IMR-90 (cell line): ENCODE data around the gene PCSK6. TPM values are rescaled to one million over a fixed set of nuclear protein-coding genes. Genes with fewer than 3 reads are reported as not detected.

Experiments
- ATAC-seq: fragments of 200-7000 bp; cut with Tn5 transposase; 2 replicates; pipeline ENCODE4 v1.9.1; 2020; ENCODE audit warnings: low read depth, mild to moderate bottlenecking, moderate library complexity
- BruUV-seq: library from RNA; stranded (reverse); fragments of 400-500 nt; replicated peaks from 2 replicates; lab custom pipeline; 2021; lab: Mats Ljungman, UMichigan
- CTCF ChIA-PET: fragments of 300-600 bp; formaldehyde crosslinking; extraction: SDS; loops from one replicate; lab custom pipeline; 2021; ENCODE audit warnings: antibody characterized with exemption; lab: Yijun Ruan, JAX
- POLR2A ChIA-PET: fragments of 300-600 bp; sonication (Branson Sonifier 250); formaldehyde crosslinking; loops from one replicate; lab custom pipeline; 2022; ENCODE audit warnings: antibody characterized with exemption; ENCODE audit not compliant: unreplicated experiment; lab: Charles Lee
- DNase-seq: peaks from one replicate; pipeline ENCODE4 v3.0.0; 2013
- H2AFZ ChIP-seq: replicated peaks from 2 replicates; pipeline ENCODE3; 2013; ENCODE audit warnings: low read length, mild to moderate bottlenecking; ENCODE audit not compliant: poor library complexity
- H2AK5ac ChIP-seq: 2 replicates; pipeline ENCODE4 v1.6.1; 2013; ENCODE audit warnings: low read depth, low read length, inconsistent platforms
- H2AK9ac ChIP-seq: replicated peaks from 2 replicates; pipeline ENCODE3; 2013; ENCODE audit warnings: mild to moderate bottlenecking, low read depth, low read length, moderate library complexity; ENCODE audit not compliant: poor library complexity
- H2BK120ac ChIP-seq: 2 replicates; pipeline ENCODE4 v1.6.1; 2013; ENCODE audit warnings: low read depth, low read length, inconsistent platforms
- H2BK15ac ChIP-seq: 3 replicates; pipeline ENCODE4 v1.6.1; 2013; ENCODE audit warnings: low read depth, low read length, inconsistent platforms
- H2BK20ac ChIP-seq: 2 replicates; pipeline ENCODE4 v1.6.1; 2013; ENCODE audit warnings: low read depth, mild to moderate bottlenecking, inconsistent platforms, low read length, moderate library complexity
- H2BK5ac ChIP-seq: 2 replicates; pipeline ENCODE4 v1.6.1; 2013; ENCODE audit warnings: mild to moderate bottlenecking, low read depth, low read length, inconsistent platforms; ENCODE audit not compliant: poor library complexity, severe bottlenecking
- H3K14ac ChIP-seq: replicated peaks from 2 replicates; pipeline ENCODE4 v1.6.1; 2013; ENCODE audit warnings: low read depth, low read length, inconsistent platforms
- H3K18ac ChIP-seq: 2 replicates; pipeline ENCODE4 v1.6.1; 2013; ENCODE audit warnings: low read depth, low read length, control low read depth
- H3K23ac ChIP-seq: 2 replicates; pipeline ENCODE4 v1.6.1; 2013; ENCODE audit warnings: low read depth, low read length, inconsistent platforms
- H3K27ac ChIP-seq: 2 replicates; pipeline ENCODE4 v1.5.1; 2013; ENCODE audit warnings: mild to moderate bottlenecking, control low read depth, low read length; ENCODE audit not compliant: insufficient read depth
- H3K27me3 ChIP-seq: 2 replicates; pipeline ENCODE4 v1.6.1; 2013; ENCODE audit warnings: low read length; ENCODE audit not compliant: control insufficient read depth, insufficient read depth
- H3K36me3 ChIP-seq: 2 replicates; pipeline ENCODE4 v1.6.1; 2013; ENCODE audit warnings: low read length, mixed read lengths; ENCODE audit not compliant: control insufficient read depth, insufficient read depth
- H3K4ac ChIP-seq: 2 replicates; pipeline ENCODE4 v1.6.1; 2013; ENCODE audit warnings: low read depth, low read length, inconsistent platforms
- H3K4me1 ChIP-seq: 2 replicates; pipeline ENCODE4 v1.6.1; 2013; ENCODE audit warnings: low read length, mixed read lengths; ENCODE audit not compliant: control insufficient read depth, insufficient read depth
- H3K4me2 ChIP-seq: 2 replicates; pipeline ENCODE4 v1.6.1; 2013; ENCODE audit warnings: low read depth, mild to moderate bottlenecking, control low read depth, low read length, moderate library complexity
- H3K4me3 ChIP-seq: 2 replicates; pipeline ENCODE4 v1.5.1; 2013; ENCODE audit warnings: low read depth, mild to moderate bottlenecking, control low read depth, low read length, moderate library complexity; ENCODE audit not compliant: insufficient read depth
- H3K56ac ChIP-seq: 2 replicates; pipeline ENCODE4 v1.6.1; 2013; ENCODE audit warnings: low read length, inconsistent platforms; ENCODE audit not compliant: insufficient read depth; ENCODE audit errors: extremely low read depth
- H3K79me1 ChIP-seq, 2 experiments: 2 replicates each; pipeline ENCODE4 v1.6.1; 2013; ENCODE audit warnings: low read length in 2 of 2, inconsistent platforms in 1 of 2, low read depth in 1 of 2
- H3K9ac ChIP-seq: 2 replicates; pipeline ENCODE4 v1.6.1; 2013; ENCODE audit warnings: low read depth, low read length, control low read depth
- H3K9me1 ChIP-seq: 2 replicates; pipeline ENCODE4 v1.6.1; 2013; ENCODE audit warnings: low read length, inconsistent platforms; ENCODE audit not compliant: insufficient read depth
- H3K9me3 ChIP-seq: 2 replicates; pipeline ENCODE4 v1.6.1; 2013; ENCODE audit warnings: low read length; ENCODE audit not compliant: control insufficient read depth, insufficient read depth
- H4K20me1 ChIP-seq: 2 replicates; pipeline ENCODE4 v1.6.1; 2013; ENCODE audit warnings: low read length, inconsistent platforms; ENCODE audit not compliant: insufficient read depth
- H4K5ac ChIP-seq: 2 replicates; pipeline ENCODE4 v1.6.1; 2013; ENCODE audit warnings: mild to moderate bottlenecking, low read depth, low read length, control low read depth
- H4K8ac ChIP-seq, 2 experiments: 2 replicates each; pipeline ENCODE4 v1.6.1; 2013; ENCODE audit warnings: low read depth in 2 of 2, low read length in 2 of 2, control low read depth in 1 of 2, inconsistent platforms in 1 of 2
- H4K91ac ChIP-seq: 2 replicates; pipeline ENCODE4 v1.6.1; 2013; ENCODE audit warnings: low read depth, low read length, inconsistent platforms; ENCODE audit not compliant: insufficient read depth
- BHLHE40 ChIP-seq: fragments of 150-350 bp; IDR thresholded peaks from 2 replicates; pipeline ENCODE4 v1.6.1; 2016; ENCODE audit warnings: mild to moderate bottlenecking, low read depth, low read length
- CHD1 ChIP-seq: IDR thresholded peaks from 2 replicates; pipeline ENCODE4 v1.6.1; 2012; ENCODE audit warnings: low read depth, low read length, improper control_type of control experiment
- ELK1 ChIP-seq: fragments of 150-350 bp; IDR thresholded peaks from 2 replicates; pipeline ENCODE4 v1.6.1; 2016; ENCODE audit warnings: low read depth, mild to moderate bottlenecking, low read length, moderate library complexity, borderline replicate concordance
- MAZ ChIP-seq: IDR thresholded peaks from 2 replicates; pipeline ENCODE4 v1.6.1; 2012; ENCODE audit warnings: low read depth, mild to moderate bottlenecking, low read length, improper control_type of control experiment, moderate library complexity, borderline replicate concordance
- NFE2L2 ChIP-seq: fragments of 150-350 bp; IDR thresholded peaks from 2 replicates; pipeline ENCODE4 v1.6.1; 2016; ENCODE audit warnings: low read depth, mild to moderate bottlenecking, low read length
- RAD21 ChIP-seq: IDR thresholded peaks from 2 replicates; pipeline ENCODE4 v1.6.1; 2012; ENCODE audit warnings: low read length, improper control_type of control experiment
- WGBS, 2 experiments: methylation state at CpG; one replicate each; pipeline versions ENCODE4 v1.1.5 to v1.1.7; 2013; ENCODE audit warnings: missing lambda C conversion rate in 2 of 2; ENCODE audit not compliant: insufficient read length in 1 of 2; ENCODE audit errors: extremely low coverage in 2 of 2; 5-methylcytosine and 5-hydroxymethylcytosine counted together
- dilution Hi-C: fragments of 300-500 bp; cut with HindIII; formaldehyde crosslinking; loops from one replicate; pipeline ENCODE4 v1.14.3; 2018; ENCODE audit warnings: low sequenced_read_pairs; ENCODE audit not compliant: unreplicated experiment
- in situ Hi-C: fragments of 300-500 bp; cut with MboI; formaldehyde crosslinking; loops from 3 replicates; pipeline ENCODE4 v1.14.3; 2019; ENCODE audit warnings: low sequenced_read_pairs, inconsistent platforms, mixed read lengths
- intact Hi-C: fragments of 100-400 bp; cut with micrococcal nuclease; formaldehyde crosslinking; loops from 2 replicates; pipeline ENCODE4 v1.10.0; 2022
- polyA plus RNA-seq, 3 experiments: library from polyadenylated mRNA; depleted of rRNA; stranded (reverse); fragments of >200 nt; gene quantifications; 2 replicates each; pipeline ENCODE4 v1.2.3, GENCODE V29; 2012; ENCODE audit warnings: low replicate concordance in 1 of 3
- total RNA-seq: library from RNA; depleted of rRNA; stranded (reverse); fragments of >200 nt; gene quantifications from 2 replicates; pipeline ENCODE4 v1.2.3, GENCODE V29; 2012

The PCSK6 gene
- total and polyA plus RNA-seq, 2 of the 4 experiments (the other 2 are of a cell fraction) = not detected

DNA sequence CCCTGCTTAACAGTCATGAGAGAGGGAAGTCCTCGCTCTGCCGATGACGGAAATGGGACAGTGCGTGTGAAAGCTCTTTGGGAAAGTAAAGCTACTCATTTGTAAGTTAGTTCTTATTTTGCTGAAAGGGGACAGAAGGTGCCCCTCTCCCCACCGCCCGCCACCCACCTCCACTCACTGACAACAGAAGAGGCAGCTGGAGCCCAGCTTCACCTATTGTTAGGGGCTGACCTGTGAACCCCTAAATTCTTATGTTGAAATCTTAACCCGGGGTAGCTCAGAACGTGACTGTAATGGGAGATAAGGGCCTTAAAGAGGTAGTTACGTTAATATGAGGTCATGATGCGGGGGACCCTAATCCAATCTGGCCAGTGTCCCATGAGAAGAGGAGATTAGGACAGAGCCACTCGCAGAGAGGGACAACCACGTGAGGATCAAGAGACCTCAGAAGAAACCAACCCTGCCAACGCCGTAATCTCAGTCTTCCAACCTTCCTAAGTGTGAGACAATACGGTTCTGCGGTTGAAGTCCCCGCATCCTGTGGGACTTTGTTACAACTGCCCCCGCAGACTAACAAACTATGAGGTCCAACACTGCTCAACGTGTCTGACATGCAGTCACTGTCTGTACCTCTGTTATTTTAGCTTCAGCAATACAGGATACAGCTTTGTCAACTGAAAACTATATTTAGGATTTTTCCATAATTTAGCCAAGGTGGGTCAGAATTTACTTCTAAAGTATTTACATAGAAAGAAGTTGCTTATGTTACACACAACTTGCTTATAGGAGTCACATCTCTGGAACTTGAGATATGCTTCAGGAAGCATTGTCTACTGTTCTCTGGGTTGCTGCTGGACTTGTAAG lies 51.7 kb downstream of the PCSK6 start:
- Histone ChIP-seq H4K8ac (no peak overlapping the region), H2BK120ac (no peak overlapping the region), H2BK20ac (no peak overlapping the region), H3K18ac (no peak overlapping the region), H4K5ac (no peak overlapping the region), H2AK9ac (no peak overlapping the region), H3K9ac (no peak overlapping the region), H3K23ac (no peak overlapping the region), H2AFZ (no peak overlapping the region), H3K56ac (no peak overlapping the region), H2AK5ac (no peak overlapping the region), H3K79me1 (no peaks in the 10 kb centered on the region), H3K27ac (no peak overlapping the region), H3K36me3 (no peaks in the 10 kb centered on the region), H4K20me1 (no peaks in the 10 kb centered on the region), H3K9me1 (0 out of 2 replicates have a peak, but pooled peaks cover 3% of the 10 kb centered on the region), H2BK5ac (no peak overlapping the region), H3K4ac (no peak overlapping the region), H3K4me3 (no peak overlapping the region), H3K9me3 (no peaks in the 10 kb centered on the region), H3K4me1 (no peaks in the 10 kb centered on the region; the same call in 1 of the 2 replicates), H3K14ac (no peak overlapping the region), H3K27me3 (peaks cover 20% of the 10 kb centered on the region), H3K4me2 (no peak overlapping the region), H4K91ac (no peak overlapping the region), H2BK15ac (no peak overlapping the region)
- DNase-seq (no peak), ATAC-seq (no peak)
- POLR2A ChIA-PET = no interaction called here
- CTCF ChIA-PET = no interaction called here
- WGBS, 2 experiments = 69% methylated on average over 10 of the region's 19 CpGs; no CpG with 5 or more reads in 1 of the 2 experiments
- TF ChIP-seq CHD1 (no peak), MAZ (no peak), BHLHE40 (no peak), RAD21 (no peak), ELK1 (no peak), NFE2L2 (no peak)
- no TSS peak for BruUV-seq
- intact Hi-C loops (no loop called here), in situ Hi-C loops (no loop called here), dilution Hi-C loops (no loop called here)
